Endothelial cell of umbilical vein (primary cell): ENCODE data around the gene PHAX. TPM values are rescaled to one million over a fixed set of nuclear protein-coding genes. Genes with fewer than 3 reads are reported as not detected.

Experiments used
- BruUV-seq: library from RNA; stranded (reverse); fragments of 400-500 nt; replicated peaks from 2 replicates; lab custom pipeline; 2021; lab: Mats Ljungman, UMichigan
- CTCF ChIA-PET: fragments of 300-600, 350-600 bp; sonication (Branson Sonifier 250); formaldehyde crosslinking; loops from one replicate; lab custom pipeline; 2021; ENCODE audit warnings: antibody characterized with exemption, inconsistent platforms; lab: Charles Lee
- POLR2A ChIA-PET: fragments of 300-600, 350-600 bp; sonication (Branson Sonifier 250); formaldehyde crosslinking; loops from one replicate; lab custom pipeline; 2021; ENCODE audit warnings: antibody characterized with exemption, inconsistent platforms; lab: Charles Lee
- DNase-seq: peaks from one replicate; pipeline ENCODE4 v3.0.0-alpha.2; 2011; ENCODE audit warnings: low read depth, low spot score
- FAIRE-seq: peaks from 2 replicates; lab custom pipeline; 2011; peaks lifted over from hg19 to GRCh38; lab: Jason Lieb, UNC
- H2AFZ ChIP-seq: 2 replicates; pipeline ENCODE4 v1.6.0; 2012; ENCODE audit warnings: low read depth, low read length, control low read depth, inconsistent platforms
- H3K27ac ChIP-seq: 2 replicates; pipeline ENCODE4 v1.5.1; 2011; ENCODE audit warnings: low read depth, mild to moderate bottlenecking, control low read depth, low read length, moderate library complexity; ENCODE audit not compliant: insufficient read depth
- H3K27me3 ChIP-seq, 2 experiments: 2 replicates each; pipeline versions ENCODE4 v1.6.0 to v1.6.1; 2011; ENCODE audit warnings: low read length in 2 of 2, mixed read lengths in 1 of 2; ENCODE audit not compliant: control insufficient read depth in 2 of 2, insufficient read depth in 2 of 2
- H3K36me3 ChIP-seq, 2 experiments: 2 replicates in 1 of 2; 3 replicates in 1 of 2; pipeline ENCODE4 v1.5.1; 2011; ENCODE audit warnings: low read length in 2 of 2, mild to moderate bottlenecking in 1 of 2, moderate library complexity in 1 of 2; ENCODE audit not compliant: control insufficient read depth in 2 of 2, insufficient read depth in 2 of 2; ENCODE audit errors: extremely low read depth in 1 of 2
- H3K4me1 ChIP-seq: 3 replicates; pipeline ENCODE4 v1.5.1; 2011; ENCODE audit warnings: mild to moderate bottlenecking, low read length; ENCODE audit not compliant: control insufficient read depth, insufficient read depth; ENCODE audit errors: extremely low read depth
- H3K4me2 ChIP-seq: 2 replicates; pipeline ENCODE4 v1.6.1; 2011; ENCODE audit warnings: low read length, control low read depth, mixed read lengths; ENCODE audit not compliant: insufficient read depth
- H3K4me3 ChIP-seq, 3 experiments: fragments of 200-600 bp in 1 of 3; sonication (generic), shearing (Covaris generic) in 1 of 3; replicated peaks in 1 of 3; 2 replicates each; pipeline ENCODE4 v1.5.1; 2011 to 2016; ENCODE audit warnings: control low read depth in 3 of 3, low read length in 3 of 3, mild to moderate bottlenecking in 2 of 3, inconsistent platforms in 1 of 3, low read depth in 1 of 3, moderate library complexity in 1 of 3; ENCODE audit not compliant: insufficient read depth in 1 of 3
- H3K79me2 ChIP-seq: 2 replicates; pipeline ENCODE4 v1.6.0; 2012; ENCODE audit warnings: low read length, inconsistent platforms; ENCODE audit not compliant: control insufficient read depth, insufficient read depth
- H3K9ac ChIP-seq: replicated peaks from 2 replicates; pipeline ENCODE3; 2011; ENCODE audit warnings: low read length, control low read depth; ENCODE audit not compliant: insufficient read depth; ENCODE audit errors: extremely low read depth
- H3K9me1 ChIP-seq: replicated peaks from 3 replicates; pipeline ENCODE4 v1.6.0; 2011; ENCODE audit warnings: mild to moderate bottlenecking, low read length; ENCODE audit not compliant: control insufficient read depth, insufficient read depth; ENCODE audit errors: extremely low read depth
- H3K9me3 ChIP-seq: replicated peaks from 2 replicates; pipeline ENCODE4 v1.5.1; 2012; ENCODE audit warnings: low read length, inconsistent platforms; ENCODE audit not compliant: control insufficient read depth, insufficient read depth
- H4K20me1 ChIP-seq: replicated peaks from 2 replicates; pipeline ENCODE3; 2011; ENCODE audit warnings: mild to moderate bottlenecking, low read length; ENCODE audit not compliant: control insufficient read depth, insufficient read depth; ENCODE audit errors: extremely low read depth
- EZH2 ChIP-seq: IDR thresholded peaks from 2 replicates; pipeline ENCODE4 v1.6.1; 2012; ENCODE audit warnings: borderline replicate concordance, low read depth, mild to moderate bottlenecking, moderate library complexity, low read length, inconsistent platforms; ENCODE audit not compliant: severe bottlenecking
- FOS ChIP-seq: IDR thresholded peaks from 2 replicates; pipeline ENCODE4 v1.6.1; 2011; ENCODE audit warnings: mild to moderate bottlenecking, low read length, moderate library complexity, borderline replicate concordance; ENCODE audit not compliant: insufficient read depth
- GATA2 ChIP-seq: IDR thresholded peaks from 2 replicates; pipeline ENCODE4 v1.7.0; 2011; ENCODE audit warnings: low read depth, mild to moderate bottlenecking, moderate library complexity, mixed read lengths, low read length; ENCODE audit not compliant: insufficient read length, insufficient read depth
- JUN ChIP-seq: IDR thresholded peaks from 2 replicates; pipeline ENCODE4 v1.6.1; 2011; ENCODE audit warnings: borderline replicate concordance, low read depth; ENCODE audit not compliant: insufficient read length, insufficient read depth
- MYC ChIP-seq: IDR thresholded peaks from one replicate; pipeline ENCODE4 v1.6.1; 2011; ENCODE audit warnings: mild to moderate bottlenecking, low read depth, low read length
- POLR2A ChIP-seq: IDR thresholded peaks from 2 replicates; pipeline ENCODE4 v1.6.1; 2012; ENCODE audit warnings: low read depth, mild to moderate bottlenecking, control low read depth, low read length
- POLR2AphosphoS5 ChIP-seq: IDR thresholded peaks from 2 replicates; pipeline ENCODE4 v1.6.1; 2012; ENCODE audit warnings: low read depth, mild to moderate bottlenecking, control low read depth, low read length, moderate library complexity; ENCODE audit not compliant: insufficient read depth
- dilution Hi-C: fragments of 300-500 bp; cut with MboI; formaldehyde crosslinking; loops from one replicate; pipeline ENCODE4 v1.15.0; 2019; ENCODE audit warnings: low sequenced_read_pairs; ENCODE audit not compliant: extremely low pct_ligation_motif_present
- intact Hi-C: fragments of 100-400 bp; cut with micrococcal nuclease; formaldehyde crosslinking; loops from one replicate; pipeline ENCODE4 v1.10.0; 2022
- polyA plus RNA-seq, 4 experiments: library from polyadenylated mRNA; depleted of rRNA in 3 of 4; stranded (reverse) in 3 of 4; unstranded in 1 of 4; fragments of >200 nt; gene quantifications; 2 replicates each; pipeline versions ENCODE4 v1.2.1 to v1.2.3, GENCODE V29; 2011 to 2012; ENCODE audit warnings: missing spikeins in 1 of 4
- total RNA-seq: library from RNA; stranded (reverse); gene quantifications from 2 replicates; pipeline ENCODE4 v1.2.3, GENCODE V29; 2021
- TF ChIP-seq, protein P1 (sequence below), 2 donors: IDR thresholded peaks; 1 replicate in 1 of 2; 2 replicates in 1 of 2; pipeline ENCODE4 v1.5.1; 2011; ENCODE audit warnings: low read length in 2 of 2, mild to moderate bottlenecking in 2 of 2, moderate library complexity in 2 of 2, control low read depth in 1 of 2, inconsistent platforms in 1 of 2, low read depth in 1 of 2; ENCODE audit not compliant: insufficient read depth in 1 of 2; ENCODE audit errors: extremely low read depth in 1 of 2
- TF ChIP-seq, protein P2 (sequence below): IDR thresholded peaks from 2 replicates; pipeline ENCODE4 v1.6.1; 2011; ENCODE audit not compliant: insufficient read depth, insufficient read length

Gene PHAX
- total and polyA plus RNA-seq, 2 donors (not counting 3 experiments of a cell fraction or from before 2014, with no cell fraction given), result 33.0 to 51.2 TPM

DNA sequence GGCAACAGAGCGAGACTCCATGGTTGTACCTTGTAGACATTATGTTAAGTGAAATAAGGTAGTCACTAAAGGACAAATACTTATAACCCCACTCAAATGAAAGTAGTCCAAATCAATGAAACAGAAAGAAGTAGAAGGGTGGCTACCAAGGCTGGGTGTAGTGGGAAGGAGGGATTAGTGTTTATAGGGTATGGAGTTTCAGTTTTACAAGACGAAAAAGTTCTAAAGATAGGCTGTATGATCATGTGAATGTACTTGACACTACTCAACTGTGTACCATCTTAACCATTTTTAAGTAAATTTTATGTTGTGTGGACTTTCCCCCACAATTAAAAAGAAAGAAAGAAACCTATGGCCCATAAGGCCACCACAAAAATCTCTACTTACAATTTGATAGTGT, 37.9 kb upstream of the PHAX start:
- no TSS peak for BruUV-seq
- H3K9ac ChIP-seq, result no peak overlapping the region
- H3K79me2 ChIP-seq, result no peaks in the 10 kb centered on the region
- ChIA-PET POLR2A (no interaction called here), CTCF (interaction anchor here (1.0 to 1.8 kb wide), 4 partner anchors 8 to 38 kb away, joined by 3 to 9 read pairs (median 6); partner anchors contain the start of genes ALDH7A1 and PHAX)
- H3K4me3 ChIP-seq, result no peak overlapping the region
- H3K9me3 ChIP-seq, result no peaks in the 10 kb centered on the region
- FAIRE-seq, result no peak
- no peak overlapping the region for H3K4me2 ChIP-seq
- no peaks in the 10 kb centered on the region for H4K20me1 ChIP-seq
- H3K27ac ChIP-seq, result no peak overlapping the region
- intact Hi-C loops (no loop called here), dilution Hi-C loops (no loop called here)
- no peak for DNase-seq
- H3K9me1 ChIP-seq, result no peaks in the 10 kb centered on the region
- H3K36me3 ChIP-seq, result peaks cover 0 to 4% of the 10 kb centered on the region in 2 experiments
- TF ChIP-seq EZH2, result no peak
- TF ChIP-seq, protein P1, sequence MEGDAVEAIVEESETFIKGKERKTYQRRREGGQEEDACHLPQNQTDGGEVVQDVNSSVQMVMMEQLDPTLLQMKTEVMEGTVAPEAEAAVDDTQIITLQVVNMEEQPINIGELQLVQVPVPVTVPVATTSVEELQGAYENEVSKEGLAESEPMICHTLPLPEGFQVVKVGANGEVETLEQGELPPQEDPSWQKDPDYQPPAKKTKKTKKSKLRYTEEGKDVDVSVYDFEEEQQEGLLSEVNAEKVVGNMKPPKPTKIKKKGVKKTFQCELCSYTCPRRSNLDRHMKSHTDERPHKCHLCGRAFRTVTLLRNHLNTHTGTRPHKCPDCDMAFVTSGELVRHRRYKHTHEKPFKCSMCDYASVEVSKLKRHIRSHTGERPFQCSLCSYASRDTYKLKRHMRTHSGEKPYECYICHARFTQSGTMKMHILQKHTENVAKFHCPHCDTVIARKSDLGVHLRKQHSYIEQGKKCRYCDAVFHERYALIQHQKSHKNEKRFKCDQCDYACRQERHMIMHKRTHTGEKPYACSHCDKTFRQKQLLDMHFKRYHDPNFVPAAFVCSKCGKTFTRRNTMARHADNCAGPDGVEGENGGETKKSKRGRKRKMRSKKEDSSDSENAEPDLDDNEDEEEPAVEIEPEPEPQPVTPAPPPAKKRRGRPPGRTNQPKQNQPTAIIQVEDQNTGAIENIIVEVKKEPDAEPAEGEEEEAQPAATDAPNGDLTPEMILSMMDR (IDR thresholded peaks at IDR 0.05; ENCODE audit: extremely low read depth in 1 of 2, insufficient read depth in 1 of 2, low read depth in 1 of 2, low read length in 2 of 2), result no peak
- TF ChIP-seq FOS, result no peak
- TF ChIP-seq POLR2A, result no peak
- TF ChIP-seq JUN, result no peak
- TF ChIP-seq MYC, result no peak
- TF ChIP-seq GATA2, result no peak
- no peak for TF ChIP-seq POLR2AphosphoS5
- TF ChIP-seq, protein P2, sequence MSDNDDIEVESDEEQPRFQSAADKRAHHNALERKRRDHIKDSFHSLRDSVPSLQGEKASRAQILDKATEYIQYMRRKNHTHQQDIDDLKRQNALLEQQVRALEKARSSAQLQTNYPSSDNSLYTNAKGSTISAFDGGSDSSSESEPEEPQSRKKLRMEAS, result no peak
- no peak overlapping the region for H2AFZ ChIP-seq
- H3K27me3 ChIP-seq, result no peaks in the 10 kb centered on the region
- no peaks in the 10 kb centered on the region for H3K4me1 ChIP-seq
